Hepatocyte (in vitro differentiated cells): ENCODE measurements around the gene DOCK2.

Experiments used
- EZH2 ChIP-seq: fragments of 200-600 bp; sonication (generic); IDR thresholded peaks from 2 replicates; pipeline ENCODE4 v1.6.1; 2016; ENCODE audit warnings: antibody characterized with exemption, mild to moderate bottlenecking, borderline replicate concordance
- TF ChIP-seq, protein P1 (sequence below): fragments of 200-600 bp; sonication (generic); IDR thresholded peaks from 2 replicates; pipeline ENCODE4 v1.5.1; 2016; ENCODE audit warnings: antibody characterized with exemption, mild to moderate bottlenecking; ENCODE audit not compliant: poor library complexity

DNA sequence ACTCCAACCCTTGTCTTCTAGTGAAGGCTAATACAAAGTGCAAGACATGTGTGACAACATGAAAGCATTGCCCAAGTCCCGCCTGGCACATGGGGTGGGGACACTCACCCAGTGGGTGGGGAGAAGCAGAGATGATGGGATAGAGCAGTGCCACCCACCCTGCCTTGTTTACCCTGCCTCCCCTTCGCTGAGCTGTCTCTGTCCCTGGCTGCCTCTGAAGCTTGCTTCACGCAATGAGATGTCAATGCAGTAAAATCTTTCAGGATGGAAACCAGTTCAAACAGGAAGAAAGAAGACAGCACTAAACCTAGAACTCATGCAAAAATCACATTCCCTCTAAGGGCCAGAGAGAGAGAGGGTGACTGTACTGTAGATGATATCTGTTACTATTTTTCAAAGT is 195.2 kb downstream of the DOCK2 start:
- TF ChIP-seq, protein P1, sequence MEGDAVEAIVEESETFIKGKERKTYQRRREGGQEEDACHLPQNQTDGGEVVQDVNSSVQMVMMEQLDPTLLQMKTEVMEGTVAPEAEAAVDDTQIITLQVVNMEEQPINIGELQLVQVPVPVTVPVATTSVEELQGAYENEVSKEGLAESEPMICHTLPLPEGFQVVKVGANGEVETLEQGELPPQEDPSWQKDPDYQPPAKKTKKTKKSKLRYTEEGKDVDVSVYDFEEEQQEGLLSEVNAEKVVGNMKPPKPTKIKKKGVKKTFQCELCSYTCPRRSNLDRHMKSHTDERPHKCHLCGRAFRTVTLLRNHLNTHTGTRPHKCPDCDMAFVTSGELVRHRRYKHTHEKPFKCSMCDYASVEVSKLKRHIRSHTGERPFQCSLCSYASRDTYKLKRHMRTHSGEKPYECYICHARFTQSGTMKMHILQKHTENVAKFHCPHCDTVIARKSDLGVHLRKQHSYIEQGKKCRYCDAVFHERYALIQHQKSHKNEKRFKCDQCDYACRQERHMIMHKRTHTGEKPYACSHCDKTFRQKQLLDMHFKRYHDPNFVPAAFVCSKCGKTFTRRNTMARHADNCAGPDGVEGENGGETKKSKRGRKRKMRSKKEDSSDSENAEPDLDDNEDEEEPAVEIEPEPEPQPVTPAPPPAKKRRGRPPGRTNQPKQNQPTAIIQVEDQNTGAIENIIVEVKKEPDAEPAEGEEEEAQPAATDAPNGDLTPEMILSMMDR: no peak
- no peak for TF ChIP-seq EZH2
